Measurements from ENCODE around the gene TUBB3. TPM values are rescaled to one million over a fixed set of nuclear protein-coding genes. Genes with fewer than 3 reads are reported as not detected.

TUBB3 gene
- total and polyA plus RNA-seq, 2 of the 8 experiments (the other 6 are each of a cell fraction or from before 2014, with no cell fraction given): 275 to 393 TPM

DNA sequence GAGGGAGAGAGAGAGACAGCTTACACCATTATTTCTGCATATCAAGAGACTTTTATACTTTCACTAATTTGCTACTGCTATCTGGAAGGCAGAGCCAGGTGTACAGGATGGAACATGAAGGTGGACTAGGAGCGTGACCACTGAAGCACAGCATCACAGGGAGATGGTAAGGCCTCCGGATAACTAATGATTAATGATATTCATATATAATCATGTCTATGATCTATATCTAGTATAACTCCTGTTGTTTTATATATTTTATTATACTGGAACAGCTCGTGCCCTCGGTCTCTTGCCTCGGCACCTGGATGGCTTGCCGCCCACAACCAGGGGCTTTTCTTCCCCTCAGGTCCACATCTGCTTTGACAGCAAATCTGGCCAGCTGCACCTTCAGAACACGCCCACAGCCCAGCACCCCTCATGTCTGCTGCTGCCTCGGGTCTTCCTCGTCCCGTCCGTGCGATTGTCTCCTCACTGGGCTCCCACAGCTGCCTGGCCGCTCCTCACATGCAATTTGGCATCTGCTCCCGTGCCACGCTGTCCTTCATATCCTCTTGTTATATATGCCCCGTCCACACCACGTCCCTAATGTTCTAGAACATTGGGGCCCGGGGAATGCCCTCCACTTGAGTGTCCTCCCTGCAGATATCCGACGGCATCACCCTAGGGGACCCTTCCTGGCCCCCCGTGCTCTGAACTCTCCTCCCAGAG, 15.2 kb downstream of the TUBB3 start:
- Histone ChIP-seq H4K5ac (ENCODE audit: insufficient read length, low read depth, low read length) (no peak overlapping the region), H3K14ac (ENCODE audit: insufficient read length) (no peak overlapping the region), H4K91ac (replicated peaks; ENCODE audit: insufficient read length, low read length) (no peak overlapping the region), H2AFZ (ENCODE audit: low read length) (no peak overlapping the region), H3K79me2 (ENCODE audit: control insufficient read depth in 1 of 2, insufficient read depth in 2 of 2, low read length in 2 of 2) (no peaks in the 10 kb centered on the region), H2BK15ac (ENCODE audit: low read length) (no peak overlapping the region), H3K4me3 (ENCODE audit: extremely low read depth in 1 of 4, insufficient read depth in 2 of 4, low read depth in 3 of 4, low read length in 4 of 4) (no peak overlapping the region), H2BK5ac (ENCODE audit: low read depth, low read length) (no peak overlapping the region), H4K8ac (ENCODE audit: extremely low read depth, insufficient read depth, low read length) (no peak overlapping the region), H3K36me3 (ENCODE audit: control insufficient read depth in 2 of 4, insufficient read depth in 4 of 4, low read length in 3 of 4) (peaks cover 8 to 29% (median 19%) of the 10 kb centered on the region in 4 experiments; a peak in 6 of 8 replicates), H3K4me1 (replicated peaks in 1 of 4; ENCODE audit: control insufficient read depth in 3 of 4, insufficient read depth in 4 of 4, low read length in 3 of 4) (no peaks in the 10 kb centered on the region), H3K27me3 (replicated peaks in 1 of 4; ENCODE audit: control insufficient read depth in 3 of 4, extremely low read depth in 1 of 4, insufficient read depth in 3 of 4, low read length in 3 of 4) (no peaks in the 10 kb centered on the region), H3K9me3 (ENCODE audit: insufficient read depth in 2 of 2, low read depth in 1 of 2, low read length in 1 of 2) (no peaks in the 10 kb centered on the region), H2BK120ac (replicated peaks; ENCODE audit: low read depth, low read length) (no peak overlapping the region), H2AK5ac (ENCODE audit: low read depth, low read length) (no peak overlapping the region), H3K56ac (replicated peaks; ENCODE audit: insufficient read length, low read depth, low read length) (no peak overlapping the region), H3K27ac (ENCODE audit: low read depth, low read length) (no peak overlapping the region), H2BK12ac (ENCODE audit: low read depth, low read length) (no peak overlapping the region), H3K9ac (replicated peaks in 1 of 4; ENCODE audit: extremely low read depth in 1 of 4, low read depth in 3 of 4, low read length in 3 of 4) (no peak overlapping the region), H3K4me2 (ENCODE audit: insufficient read depth in 1 of 2, low read depth in 2 of 2, low read length in 2 of 2) (no peak overlapping the region), H3K18ac (ENCODE audit: extremely low read depth, low read length) (no peak overlapping the region), H3K23ac (ENCODE audit: insufficient read length) (no peak overlapping the region), H4K20me1 (replicated peaks in 1 of 2; ENCODE audit: control insufficient read depth in 1 of 2, insufficient read depth in 2 of 2, low read length in 2 of 2) (peaks cover 3 to 13% of the 10 kb centered on the region in 2 experiments), H2BK20ac (ENCODE audit: low read length) (no peak overlapping the region), H3K4ac (replicated peaks; ENCODE audit: insufficient read length, low read depth, low read length) (no peak overlapping the region), H3K23me2 (ENCODE audit: low read depth, low read length) (no peaks in the 10 kb centered on the region), H3K79me1 (ENCODE audit: low read depth, low read length) (no peaks in the 10 kb centered on the region; the same call in 1 of the 2 replicates)
- DNase-seq (ENCODE audit: low read depth in 1 of 2, low spot score in 2 of 2): no peak
- no peak for FAIRE-seq
- WGBS, 2 experiments (ENCODE audit: extremely low coverage in 1 of 2, insufficient coverage in 1 of 2, insufficient read length in 1 of 2, insufficient replicate concordance in 2 of 2, low coverage in 1 of 2, low lambda C conversion rate in 2 of 2, missing lambda C conversion rate in 1 of 2): 92% methylated on average over 21 of the region's 21 CpGs; no CpG with 5 or more reads in 1 of the 2 experiments
- ChIA-PET CTCF (ENCODE audit: partially characterized antibody) (interaction anchor here (0.5 to 1.2 kb wide), 4 partner anchors 9 to 1274 kb away, joined by 3 to 8 read pairs (median 4); partner anchors contain the start of gene DEF8), POLR2A (ENCODE audit: partially characterized antibody) (interaction anchor here (0.7 to 3.6 kb wide), 4 partner anchors 9 to 16 kb away, joined by 3 to 16 read pairs (median 6); no protein-coding TSS in a partner anchor)
- TF ChIP-seq, protein P1, sequence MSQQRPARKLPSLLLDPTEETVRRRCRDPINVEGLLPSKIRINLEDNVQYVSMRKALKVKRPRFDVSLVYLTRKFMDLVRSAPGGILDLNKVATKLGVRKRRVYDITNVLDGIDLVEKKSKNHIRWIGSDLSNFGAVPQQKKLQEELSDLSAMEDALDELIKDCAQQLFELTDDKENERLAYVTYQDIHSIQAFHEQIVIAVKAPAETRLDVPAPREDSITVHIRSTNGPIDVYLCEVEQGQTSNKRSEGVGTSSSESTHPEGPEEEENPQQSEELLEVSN (IDR thresholded peaks at IDR 0.05): no peak
- TF ChIP-seq FOSL1 (IDR thresholded peaks at IDR 0.05; ENCODE audit: insufficient read depth, low read depth, low read length): no peak
- no peak for TF ChIP-seq TAF7 (optimal IDR thresholded peaks at IDR 0.05; ENCODE audit: borderline replicate concordance, low read depth, low read length)
- no peak for TF ChIP-seq MAFK (IDR thresholded peaks at IDR 0.05; ENCODE audit: low read depth, low read length)
- TF ChIP-seq RNF2 (IDR thresholded peaks at IDR 0.05; ENCODE audit: borderline replicate concordance, low read depth, low read length, missing control alignments, poor library complexity, severe bottlenecking): no peak
